Measurements from ENCODE around the gene COBLL1.
"Not testable (repeated sequence)": the region's sequence is repeated elsewhere in the genome, so short reads cannot be mapped to it uniquely, and the experiment has no call there.

The COBLL1 gene

GRCh38 chr2:164717000-164717803 is 124.4 kb downstream of the COBLL1 start:
- peak; percentile 46 for TF ChIP-seq CTCF (IDR thresholded peaks at IDR 0.05; ENCODE audit: low read depth, low read length)
- H3K4me3 ChIP-seq (ENCODE audit: low read depth, low read length): no peak overlapping the region
- in situ Hi-C loops (cut with HindIII; ENCODE audit: low sequenced_read_pairs): no loop called here
- peak; percentile 53 for DNase-seq (ENCODE audit: low read depth, low spot score)

- H3K4me3 ChIP-seq (ENCODE audit: low read depth, low read length): no peak overlapping the region
- in situ Hi-C loops (cut with HindIII; ENCODE audit: low sequenced_read_pairs): no loop called here
- no peak for TF ChIP-seq CTCF (IDR thresholded peaks at IDR 0.05; ENCODE audit: low read depth, low read length)
- no peak for DNase-seq (ENCODE audit: low read depth, low spot score)
These were observed 127.2 kb downstream of the COBLL1 start for GRCh38 chr2:164714471-164714870.

DNA sequence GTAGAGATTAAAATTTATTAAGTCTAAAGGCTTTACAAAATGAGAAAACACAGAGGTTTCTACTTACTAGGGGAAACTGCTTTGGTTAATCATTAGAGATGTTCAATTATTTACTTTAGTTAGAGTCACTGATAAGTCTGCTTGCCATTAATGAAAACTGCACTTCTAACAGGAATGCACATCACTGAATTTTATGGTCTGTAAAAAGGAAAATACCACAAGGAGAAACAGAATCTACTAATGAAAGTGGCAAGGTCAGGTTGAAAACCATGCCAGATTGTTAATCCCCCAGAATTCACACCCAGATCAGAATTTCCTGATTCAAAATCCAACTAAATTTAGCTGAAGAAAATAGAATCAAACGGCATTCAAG is 129.9 kb downstream of the COBLL1 start:
- no peak for DNase-seq (ENCODE audit: low read depth, low spot score)
- no peak overlapping the region for H3K4me3 ChIP-seq (ENCODE audit: low read depth, low read length)
- no peak for TF ChIP-seq CTCF (IDR thresholded peaks at IDR 0.05; ENCODE audit: low read depth, low read length)
- in situ Hi-C loops (cut with HindIII; ENCODE audit: low sequenced_read_pairs): no loop called here

- in situ Hi-C loops (cut with HindIII; ENCODE audit: low sequenced_read_pairs): no loop called here
- H3K4me3 ChIP-seq (ENCODE audit: low read depth, low read length): no peak overlapping the region
- no peak for DNase-seq (ENCODE audit: low read depth, low spot score)
- TF ChIP-seq CTCF (IDR thresholded peaks at IDR 0.05; ENCODE audit: low read depth, low read length): no peak
These were observed 130.5 kb downstream of the COBLL1 start for GRCh38 chr2:164710837-164711765.

DNA sequence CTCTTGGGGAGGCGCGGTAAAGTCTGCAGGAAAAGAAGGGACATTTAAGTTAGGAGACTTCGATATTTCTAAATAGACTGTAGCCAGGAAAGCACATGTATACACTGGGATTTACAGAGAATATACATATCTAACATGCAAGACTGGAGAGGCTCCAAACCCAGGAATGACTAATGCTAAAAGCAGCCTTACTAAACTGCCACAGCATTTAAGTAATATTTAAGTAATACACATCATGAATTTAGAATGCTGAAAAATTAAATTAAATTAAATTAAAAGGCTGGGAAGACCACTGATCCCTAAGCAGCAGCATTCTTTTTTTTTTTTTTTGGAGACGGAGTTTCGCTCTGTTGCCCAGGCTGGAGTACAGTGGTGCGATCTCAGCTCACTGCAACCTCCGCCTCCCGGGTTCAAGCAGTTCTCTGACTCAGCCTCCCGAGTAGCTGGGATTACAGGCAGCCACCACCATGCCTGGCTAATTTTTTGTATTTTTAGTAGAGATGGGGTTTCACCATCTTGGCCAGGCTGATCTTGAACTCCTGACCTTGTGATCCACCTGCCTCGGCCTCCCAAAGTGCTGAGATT is 131.3 kb downstream of the COBLL1 start:
- H3K4me3 ChIP-seq (ENCODE audit: low read depth, low read length); in situ Hi-C loops (cut with HindIII; ENCODE audit: low sequenced_read_pairs): not testable (repeated sequence)
- DNase-seq (ENCODE audit: low read depth, low spot score): peak; percentile 51

DNA sequence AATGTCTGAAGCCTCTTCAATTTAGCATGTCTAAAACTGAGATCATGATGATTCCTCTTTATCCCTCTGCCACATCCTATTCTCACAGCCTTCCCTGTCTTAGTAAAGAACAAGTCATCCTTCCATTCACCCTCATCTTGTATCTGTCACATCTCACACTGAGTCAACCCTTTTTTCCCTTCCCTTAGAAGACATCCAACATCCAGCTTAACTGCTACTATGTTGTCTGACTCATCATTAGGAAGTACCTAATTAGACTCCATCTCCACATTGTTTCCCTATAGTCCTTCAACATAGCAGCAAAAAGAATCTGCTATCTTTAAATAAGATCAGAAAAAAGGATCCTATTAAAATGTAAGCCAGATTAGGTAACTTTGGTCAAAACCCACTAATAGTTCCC is 135.1 kb downstream of the COBLL1 start:
- in situ Hi-C loops (cut with HindIII; ENCODE audit: low sequenced_read_pairs): no loop called here
- no peak for TF ChIP-seq CTCF (IDR thresholded peaks at IDR 0.05; ENCODE audit: low read depth, low read length)
- no peak overlapping the region for H3K4me3 ChIP-seq (ENCODE audit: low read depth, low read length)
- DNase-seq (ENCODE audit: low read depth, low spot score): peak; percentile 58
